Measurements from ENCODE around the gene FERMT3. TPM values are rescaled to one million over a fixed set of nuclear protein-coding genes. Genes with fewer than 3 reads are reported as not detected.

The FERMT3 gene
- total RNA-seq, 1 experiment from 2014 or later, result 4.3 TPM

DNA sequence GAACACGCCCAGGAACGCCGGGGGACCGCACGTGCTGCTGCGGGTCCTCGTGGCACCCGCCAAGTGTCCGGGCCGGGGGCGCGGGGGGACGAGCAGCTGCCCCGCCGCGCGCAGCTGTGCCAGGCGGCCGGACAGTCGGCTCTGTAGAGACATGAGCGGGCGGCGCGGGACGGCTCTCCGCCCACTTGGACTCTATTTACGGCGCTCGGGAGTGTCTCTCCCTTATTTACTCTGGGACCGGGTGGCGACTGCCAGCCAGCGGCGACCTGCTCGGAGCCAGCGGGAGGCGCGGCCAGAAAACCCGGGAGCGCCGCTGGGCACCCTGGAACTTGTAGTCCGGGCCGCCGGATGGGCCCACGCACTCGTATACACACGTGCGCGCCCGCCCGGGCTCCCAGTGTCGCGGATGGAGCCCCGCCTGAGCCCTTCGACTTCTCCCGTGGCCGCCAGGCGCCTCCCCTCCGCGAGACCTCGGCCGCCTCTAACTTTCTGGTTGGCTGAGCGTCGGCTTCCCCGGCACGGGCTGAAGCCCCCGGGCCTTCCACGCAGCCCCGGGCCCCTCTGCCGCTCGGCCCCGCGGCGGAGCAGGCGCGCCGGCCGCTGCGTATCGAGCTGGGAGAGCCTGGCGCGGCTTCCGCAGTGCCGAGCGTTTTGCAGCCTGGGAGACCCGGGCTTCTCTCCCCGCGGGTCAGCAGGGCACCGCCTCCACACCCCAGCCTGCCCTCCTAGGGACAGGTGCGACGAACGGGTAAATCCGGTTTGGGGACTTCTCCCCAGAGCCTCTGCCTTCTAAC lies 40.5 kb upstream of the FERMT3 start, which contains the start of gene MACROD1:
Gene MACROD1 (minus strand): TSS at position 272 of the 794 bp plus-strand sequence. CDS start 119 bp downstream, at position 153.
- H3K4me1 Mint-ChIP-seq (ENCODE audit: low read depth, unreplicated experiment), result peaks cover 13% of the 10 kb centered on the region
- peak within 1 kb of the TSS; percentile 77 for H3K4me3 ChIP-seq (ENCODE audit: low read depth, low read length)
- peaks cover 12% of the 10 kb centered on the region; the same call in 1 of the 2 replicates for H3K4me1 ChIP-seq
- no peaks in the 10 kb centered on the region for H3K27me3 Mint-ChIP-seq (ENCODE audit: insufficient read depth, unreplicated experiment)
- peak within 1 kb of the TSS; percentile 78 for H3K4me3 Mint-ChIP-seq (ENCODE audit: unreplicated experiment)
- H3K36me3 ChIP-seq (ENCODE audit: control insufficient read depth, insufficient read depth, low read length), result no peaks in the 10 kb centered on the region
- peak within 1 kb of the TSS; percentile 89 for H3K27ac Mint-ChIP-seq (ENCODE audit: unreplicated experiment)
- intact Hi-C loops (cut with micrococcal nuclease; ENCODE audit: unreplicated experiment), result loop anchor here (1.0 kb wide), 1 partner anchor 19 kb away; no protein-coding TSS in a partner anchor
- no peaks in the 10 kb centered on the region for H3K9me3 Mint-ChIP-seq (ENCODE audit: unreplicated experiment)
- no TSS peak for BruUV-seq (replicated peaks)
- H3K36me3 Mint-ChIP-seq (ENCODE audit: insufficient read depth, unreplicated experiment), result peaks cover 17% of the 10 kb centered on the region
- TF ChIP-seq CTCF (IDR thresholded peaks at IDR 0.05; ENCODE audit: insufficient read depth in 1 of 2, low read depth in 1 of 2, low read length in 1 of 2, severe bottlenecking in 1 of 2, unreplicated experiment in 1 of 2), result no peak
- H3K27me3 ChIP-seq (replicated peaks; ENCODE audit: control insufficient read depth, insufficient read depth, low read length), result no peaks in the 10 kb centered on the region
- CTCF ChIA-PET, result interaction anchor here (0.9 to 2.8 kb wide), 4 partner anchors 13 to 152 kb away, joined by 3 to 19 read pairs (median 3); partner anchors contain the start of genes PRDX5, STIP1 and TRMT112
- POLR2A ChIA-PET, result interaction anchor here (0.8 to 2.3 kb wide), 3 partner anchors 19 to 152 kb away, joined by 3 to 33 read pairs (median 3); partner anchors contain the start of genes FKBP2, PRDX5, STIP1 and TRMT112
- no peaks in the 10 kb centered on the region for H3K9me3 ChIP-seq
- DNase-seq, result peak; percentile 98

GRCh38 chr11:64170419-64170818 lies 36.1 kb upstream of the FERMT3 start:
- Mint-ChIP-seq H3K36me3 (ENCODE audit: insufficient read depth, unreplicated experiment) (peaks cover 16% of the 10 kb centered on the region), H3K27me3 (ENCODE audit: insufficient read depth, unreplicated experiment) (no peaks in the 10 kb centered on the region), H3K4me1 (ENCODE audit: low read depth, unreplicated experiment) (peaks cover 13% of the 10 kb centered on the region), H3K27ac (ENCODE audit: unreplicated experiment) (no peak overlapping the region), H3K4me3 (ENCODE audit: unreplicated experiment) (no peak overlapping the region), H3K9me3 (ENCODE audit: unreplicated experiment) (peaks cover 10% of the 10 kb centered on the region)
- peaks cover 4% of the 10 kb centered on the region; the same call in 1 of the 2 replicates for H3K4me1 ChIP-seq
- no TSS peak for BruUV-seq (replicated peaks)
- no peaks in the 10 kb centered on the region for H3K27me3 ChIP-seq (replicated peaks; ENCODE audit: control insufficient read depth, insufficient read depth, low read length)
- H3K36me3 ChIP-seq (ENCODE audit: control insufficient read depth, insufficient read depth, low read length), result no peaks in the 10 kb centered on the region
- ChIA-PET POLR2A (interaction anchor here (0.7 to 1.1 kb wide), 2 partner anchors 15 to 100 kb away, joined by 4 to 5 read pairs; partner anchors contain the start of gene STIP1), CTCF (no interaction called here)
- intact Hi-C loops (cut with micrococcal nuclease; ENCODE audit: unreplicated experiment), result no loop called here
- H3K4me3 ChIP-seq (ENCODE audit: low read depth, low read length), result no peak overlapping the region
- H3K9me3 ChIP-seq, result peaks cover 7% of the 10 kb centered on the region; the same call in 1 of the 2 replicates
- no peak for DNase-seq
- TF ChIP-seq CTCF (IDR thresholded peaks at IDR 0.05; ENCODE audit: insufficient read depth in 1 of 2, low read depth in 1 of 2, low read length in 1 of 2, severe bottlenecking in 1 of 2, unreplicated experiment in 1 of 2), result no peak

- intact Hi-C loops (cut with micrococcal nuclease; ENCODE audit: unreplicated experiment), result no loop called here
- no peak for DNase-seq
- ChIA-PET CTCF (no interaction called here), POLR2A (no interaction called here)
- Mint-ChIP-seq H3K27me3 (ENCODE audit: insufficient read depth, unreplicated experiment) (no peaks in the 10 kb centered on the region), H3K4me1 (ENCODE audit: low read depth, unreplicated experiment) (no peaks in the 10 kb centered on the region), H3K9me3 (ENCODE audit: unreplicated experiment) (peaks cover 10% of the 10 kb centered on the region), H3K4me3 (ENCODE audit: unreplicated experiment) (no peak overlapping the region), H3K36me3 (ENCODE audit: insufficient read depth, unreplicated experiment) (peaks cover 13% of the 10 kb centered on the region), H3K27ac (ENCODE audit: unreplicated experiment) (no peak overlapping the region)
- H3K36me3 ChIP-seq (ENCODE audit: control insufficient read depth, insufficient read depth, low read length), result no peaks in the 10 kb centered on the region
- no peaks in the 10 kb centered on the region for H3K27me3 ChIP-seq (replicated peaks; ENCODE audit: control insufficient read depth, insufficient read depth, low read length)
- TF ChIP-seq CTCF (IDR thresholded peaks at IDR 0.05; ENCODE audit: insufficient read depth in 1 of 2, low read depth in 1 of 2, low read length in 1 of 2, severe bottlenecking in 1 of 2, unreplicated experiment in 1 of 2), result no peak
- H3K4me3 ChIP-seq (ENCODE audit: low read depth, low read length), result no peak overlapping the region
- no peaks in the 10 kb centered on the region for H3K4me1 ChIP-seq
- peaks cover 7% of the 10 kb centered on the region; the same call in 1 of the 2 replicates for H3K9me3 ChIP-seq
- no TSS peak for BruUV-seq (replicated peaks)
These were observed 32.7 kb upstream of the FERMT3 start for GRCh38 chr11:64173616-64174355.
